PC-9 (cell line): ENCODE results near the gene LTBP4. TPM values are rescaled to one million over a fixed set of nuclear protein-coding genes. Genes with fewer than 3 reads are reported as not detected.

ENCODE experiments used
- BruUV-seq: library from RNA; stranded (reverse); fragments of 400-500 nt; replicated peaks from 2 replicates; lab custom pipeline; 2021; lab: Mats Ljungman, UMichigan
- CTCF ChIA-PET: fragments of 300-600 bp; sonication (Branson Sonifier 250); formaldehyde crosslinking; loops from one replicate; lab custom pipeline; 2022; ENCODE audit warnings: antibody characterized with exemption; lab: Charles Lee
- POLR2A ChIA-PET: fragments of 300-600 bp; sonication (Branson Sonifier 250); formaldehyde crosslinking; loops from one replicate; lab custom pipeline; 2022; ENCODE audit warnings: antibody characterized with exemption; ENCODE audit not compliant: unreplicated experiment; lab: Charles Lee
- DNase-seq, 2 experiments: peaks; one replicate each; pipeline versions ENCODE4 v3.0.0 to v3.0.0-alpha.2; 2015 to 2022; ENCODE audit warnings: mixed read lengths in 1 of 2
- H2AFZ ChIP-seq: fragments of 200-600 bp; sonication (generic); 2 replicates; pipeline ENCODE4 v1.8.1; 2017; ENCODE audit warnings: antibody characterized with exemption
- H3F3A ChIP-seq: fragments of 200-600 bp; sonication (generic); 2 replicates; pipeline ENCODE4 v1.8.1; 2017; ENCODE audit warnings: antibody characterized with exemption, mild to moderate bottlenecking, low read depth; ENCODE audit not compliant: insufficient read depth
- H3K27ac ChIP-seq: fragments of 200-600 bp; sonication (generic); 2 replicates; pipeline ENCODE4 v1.6.1; 2016; ENCODE audit warnings: mixed run types
- H3K27me3 ChIP-seq: fragments of 200-600 bp; sonication (generic); 2 replicates; pipeline ENCODE4 v1.6.1; 2016; ENCODE audit warnings: low read depth, mixed run types; ENCODE audit not compliant: insufficient read depth
- H3K36me3 ChIP-seq: fragments of 200-600 bp; sonication (generic); 2 replicates; pipeline ENCODE4 v1.6.1; 2016; ENCODE audit warnings: low read depth, mixed run types
- H3K4me1 ChIP-seq: fragments of 200-600 bp; sonication (generic); replicated peaks from 2 replicates; pipeline ENCODE4 v1.6.1; 2016; ENCODE audit warnings: mixed run types; ENCODE audit not compliant: insufficient read depth
- H3K4me2 ChIP-seq: fragments of 200-600 bp; sonication (generic); 2 replicates; pipeline ENCODE4 v1.6.1; 2017; ENCODE audit warnings: mixed run types
- H3K4me3 ChIP-seq: fragments of 200-600 bp; sonication (generic); 2 replicates; pipeline ENCODE4 v1.6.1; 2016; ENCODE audit warnings: mixed run types
- H3K79me2 ChIP-seq: fragments of 200-600 bp; sonication (generic); 2 replicates; pipeline ENCODE4 v1.6.1; 2017; ENCODE audit warnings: low read depth, mixed run types
- H3K9me2 ChIP-seq: fragments of 200-600 bp; sonication (generic); 2 replicates; pipeline ENCODE4 v1.8.1; 2017; ENCODE audit warnings: mild to moderate bottlenecking; ENCODE audit not compliant: insufficient read depth
- H3K9me3 ChIP-seq: fragments of 200-600 bp; sonication (generic); 2 replicates; pipeline ENCODE4 v1.8.1; 2016; ENCODE audit warnings: low read depth; ENCODE audit not compliant: insufficient read depth
- H4K20me1 ChIP-seq: fragments of 200-600 bp; sonication (generic); 2 replicates; pipeline ENCODE4 v1.8.1; 2017; ENCODE audit not compliant: insufficient read depth
- CTCF ChIP-seq: fragments of 200-600 bp; sonication (generic); conservative IDR thresholded peaks from 2 replicates; pipeline ENCODE4 v1.6.1; 2017; ENCODE audit warnings: mixed run types, antibody characterized with exemption, mild to moderate bottlenecking, moderate library complexity
- EZH2 ChIP-seq: fragments of 200-600 bp; sonication (generic); IDR thresholded peaks from 2 replicates; pipeline ENCODE4 v1.8.0; 2017; ENCODE audit warnings: antibody characterized with exemption, low read depth
- intact Hi-C: fragments of 100-400 bp; cut with micrococcal nuclease; formaldehyde crosslinking; loops from one replicate; pipeline ENCODE4 v1.10.0; 2022; ENCODE audit not compliant: unreplicated experiment
- total RNA-seq: library from RNA; stranded (reverse); gene quantifications from 2 replicates; pipeline ENCODE4 v1.2.3, GENCODE V29; 2021

Gene LTBP4
- total RNA-seq, 1 experiment from 2014 or later: 163 TPM

GRCh38 chr19:40596608-40597328 is 4.4 kb upstream of the LTBP4 start:
- Histone ChIP-seq H3K36me3 (no peaks in the 10 kb centered on the region), H3K9me2 (no peaks in the 10 kb centered on the region), H3K27ac (no peak overlapping the region), H3K4me1 (peaks cover 17% of the 10 kb centered on the region; the same call in 1 of the 2 replicates), H3K9me3 (no peaks in the 10 kb centered on the region), H3K79me2 (no peaks in the 10 kb centered on the region), H4K20me1 (no peaks in the 10 kb centered on the region), H3K4me3 (peak overlapping the region; percentile 44; the same call in 1 of the 2 replicates), H3K4me2 (peak overlapping the region; percentile 77), H2AFZ (peak overlapping the region; percentile 54; the same call in 1 of the 2 replicates), H3K27me3 (peaks cover 34% of the 10 kb centered on the region), H3F3A (peaks cover 5% of the 10 kb centered on the region; the same call in 1 of the 2 replicates)
- CTCF ChIA-PET: interaction anchor here (0.6 kb wide), 1 partner anchor 668 kb away, joined by 4 read pairs; the partner anchor contains the start of gene HNRNPUL1
- no TSS peak for BruUV-seq
- POLR2A ChIA-PET: no interaction called here
- DNase-seq: peak in 1 of 2 experiments; percentile 70
- TF ChIP-seq EZH2 (no peak), CTCF (no peak)
- intact Hi-C loops: no loop called here

GRCh38 chr19:40597329-40597838 is 3.8 kb upstream of the LTBP4 start:
- no peaks in the 10 kb centered on the region for H3K9me2 ChIP-seq
- no peaks in the 10 kb centered on the region for H3K36me3 ChIP-seq
- no peak overlapping the region for H2AFZ ChIP-seq
- H4K20me1 ChIP-seq: no peaks in the 10 kb centered on the region
- intact Hi-C loops: no loop called here
- H3K4me2 ChIP-seq: peak overlapping the region; percentile 77
- H3K9me3 ChIP-seq: no peaks in the 10 kb centered on the region
- peaks cover 22% of the 10 kb centered on the region; the same call in 1 of the 2 replicates for H3K4me1 ChIP-seq
- H3K27me3 ChIP-seq: peaks cover 35% of the 10 kb centered on the region
- no TSS peak for BruUV-seq
- ChIA-PET POLR2A (no interaction called here), CTCF (no interaction called here)
- no peak for TF ChIP-seq CTCF
- no peak for TF ChIP-seq EZH2
- H3K4me3 ChIP-seq: peak overlapping the region; percentile 44; the same call in 1 of the 2 replicates
- H3F3A ChIP-seq: peaks cover 6% of the 10 kb centered on the region; the same call in 1 of the 2 replicates
- no peak for DNase-seq
- H3K79me2 ChIP-seq: no peaks in the 10 kb centered on the region
- no peak overlapping the region for H3K27ac ChIP-seq

- H3K9me2 ChIP-seq: no peaks in the 10 kb centered on the region
- H3K27me3 ChIP-seq: peaks cover 35% of the 10 kb centered on the region
- ChIA-PET CTCF (interaction anchor here (0.5 to 1.0 kb wide), 3 partner anchors 57 to 1047 kb away, joined by 3 to 5 read pairs (median 3); no protein-coding TSS in a partner anchor), POLR2A (no interaction called here)
- H3K27ac ChIP-seq: no peak overlapping the region
- TF ChIP-seq EZH2 (no peak), CTCF (peak; percentile 96)
- H3K36me3 ChIP-seq: no peaks in the 10 kb centered on the region
- no peak overlapping the region for H2AFZ ChIP-seq
- peaks cover 11% of the 10 kb centered on the region; the same call in 1 of the 2 replicates for H3F3A ChIP-seq
- no peaks in the 10 kb centered on the region for H4K20me1 ChIP-seq
- peak; percentile 60 to 89 for DNase-seq
- peak overlapping the region; percentile 30; the same call in 1 of the 2 replicates for H3K4me2 ChIP-seq
- no peaks in the 10 kb centered on the region for H3K9me3 ChIP-seq
- H3K4me1 ChIP-seq: peaks cover 32% of the 10 kb centered on the region
- H3K4me3 ChIP-seq: no peak overlapping the region
- BruUV-seq: no TSS peak
- no peaks in the 10 kb centered on the region for H3K79me2 ChIP-seq
- intact Hi-C loops: loop anchor here (1.0 to 2.0 kb wide), 3 partner anchors 49 to 294 kb away; no protein-coding TSS in a partner anchor
Measured at GRCh38 chr19:40598121-40598917, 2.9 kb upstream of the LTBP4 start.
